K562 (cell line): ENCODE data around the gene HAGHL. TPM values are rescaled to one million over a fixed set of nuclear protein-coding genes. Genes with fewer than 3 reads are reported as not detected.
A peak's percentile ranks its signal among the peaks of the same experiment; 100 is the strongest.

Source experiments
- ATAC-seq: fragments of 200-7000 bp; cut with Tn5 transposase; 3 replicates; pipeline ENCODE4 v1.9.1; 2020; ENCODE audit warnings: moderate library complexity
- BruUV-seq: library from RNA; stranded (reverse); fragments of 400-500 nt; replicated peaks from 2 replicates; lab custom pipeline; 2021; lab: Mats Ljungman, UMichigan
- CTCF ChIA-PET: fragments of 300-600 bp; formaldehyde crosslinking; extraction: SDS; loops from one replicate; lab custom pipeline; 2021; ENCODE audit warnings: low intra/inter-chr PET ratio; lab: Yijun Ruan, JAX
- POLR2A ChIA-PET: fragments of 300-600, 350-650 bp; sonication (Branson Sonifier 250); formaldehyde crosslinking; extraction: SDS; loops from one replicate; lab custom pipeline; 2021; ENCODE audit warnings: antibody characterized with exemption, inconsistent platforms; lab: Yijun Ruan, JAX
- DNase-seq, 4 experiments: peaks; one replicate each; pipeline versions ENCODE4 v3.0.0 to v3.0.0-alpha.2; 2011 to 2018; ENCODE audit warnings: low spot score in 3 of 4, mixed read lengths in 3 of 4; ENCODE audit errors: extremely low read depth in 1 of 4
- FAIRE-seq: peaks from 2 replicates; lab custom pipeline; 2011; peaks lifted over from hg19 to GRCh38; lab: Jason Lieb, UNC
- H2AFZ ChIP-seq: 2 replicates; pipeline ENCODE4 v1.6.0; 2011; ENCODE audit warnings: low read depth, low read length, control low read depth, inconsistent platforms
- H3K27ac ChIP-seq: fragments of 200-600 bp; 3 replicates; pipeline ENCODE4 v1.8.0; 2011; ENCODE audit warnings: low read depth, mild to moderate bottlenecking, control low read depth, inconsistent platforms, low read length, moderate library complexity, mixed read lengths; ENCODE audit errors: extremely low read depth
- H3K27me3 ChIP-seq, 2 experiments: fragments of 300-600 bp in 1 of 2; 2 replicates in 1 of 2; 3 replicates in 1 of 2; pipeline versions ENCODE4 v1.6.0 to v1.8.0; 2011; ENCODE audit warnings: inconsistent platforms in 2 of 2, low read length in 2 of 2, mild to moderate bottlenecking in 1 of 2, mixed read lengths in 1 of 2, moderate library complexity in 1 of 2; ENCODE audit not compliant: control insufficient read depth in 2 of 2, insufficient read depth in 2 of 2
- H3K36me3 ChIP-seq: fragments of 300-600 bp; 3 replicates; pipeline ENCODE4 v1.8.0; 2011; ENCODE audit warnings: mild to moderate bottlenecking, low read length, inconsistent platforms; ENCODE audit not compliant: control insufficient read depth, insufficient read depth
- H3K4me1 ChIP-seq, 2 experiments: fragments of 200-600 bp in 1 of 2; replicated peaks in 1 of 2; 2 replicates in 1 of 2; 3 replicates in 1 of 2; pipeline versions ENCODE4 v1.5.1 to v1.8.0; 2011; ENCODE audit warnings: inconsistent platforms in 2 of 2, low read length in 2 of 2, mild to moderate bottlenecking in 1 of 2, mixed read lengths in 1 of 2, moderate library complexity in 1 of 2; ENCODE audit not compliant: control insufficient read depth in 2 of 2, insufficient read depth in 2 of 2
- H3K4me2 ChIP-seq: 2 replicates; pipeline ENCODE4 v1.6.1; 2011; ENCODE audit warnings: low read length, control low read depth, inconsistent platforms, mixed read lengths; ENCODE audit not compliant: insufficient read depth
- H3K4me3 ChIP-seq: fragments of 200-600 bp; sonication (generic), shearing (Covaris generic); 2 replicates; pipeline ENCODE4 v1.5.1; 2016; ENCODE audit warnings: control low read depth, inconsistent platforms
- H3K79me2 ChIP-seq: fragments of 200-600 bp; 3 replicates; pipeline ENCODE4 v1.8.0; 2011; ENCODE audit warnings: low read length, inconsistent platforms; ENCODE audit not compliant: control insufficient read depth, insufficient read depth
- H3K9ac ChIP-seq, 2 experiments: 2 replicates each; pipeline versions ENCODE4 v1.6.0 to v1.6.1; 2011; ENCODE audit warnings: low read depth in 2 of 2, low read length in 2 of 2, control low read depth in 1 of 2, inconsistent platforms in 1 of 2, mild to moderate bottlenecking in 1 of 2, mixed read lengths in 1 of 2; ENCODE audit not compliant: insufficient read depth in 1 of 2
- H3K9me1 ChIP-seq: one replicate; pipeline ENCODE4 v1.6.0; 2011; ENCODE audit warnings: inconsistent platforms, mild to moderate bottlenecking, low read length, moderate library complexity; ENCODE audit not compliant: control insufficient read depth, insufficient read depth
- H3K9me3 ChIP-seq: replicated peaks from 2 replicates; pipeline ENCODE4 v1.5.1; 2011; ENCODE audit warnings: low read depth, low read length, inconsistent platforms; ENCODE audit not compliant: control insufficient read depth, insufficient read depth
- H4K20me1 ChIP-seq: replicated peaks from 2 replicates; pipeline ENCODE4 v1.6.1; 2011; ENCODE audit warnings: low read length, inconsistent platforms, mixed read lengths; ENCODE audit not compliant: control insufficient read depth, insufficient read depth
- ATF6 ChIP-seq: sonication (generic); formaldehyde crosslinking; IDR thresholded peaks from 2 replicates; pipeline ENCODE4 v1.4.0; 2020; ENCODE audit warnings: mild to moderate bottlenecking, missing genetic modification reagents
- BHLHE40 ChIP-seq: IDR thresholded peaks from 2 replicates; pipeline ENCODE4 v1.6.1; 2011; ENCODE audit warnings: low read length, improper control_type of control experiment
- BRD4 ChIP-seq: fragments of 200-600 bp; sonication (generic); IDR thresholded peaks from 2 replicates; pipeline ENCODE4 v1.6.1; 2017; ENCODE audit warnings: inconsistent platforms
- CBX5 ChIP-seq: IDR thresholded peaks from 2 replicates; pipeline ENCODE4 v1.6.1; 2014; ENCODE audit warnings: low read depth, borderline replicate concordance
- CUX1 ChIP-seq: fragments of 200-800 bp; sonication (Bioruptor generic); IDR thresholded peaks from 2 replicates; pipeline ENCODE4 v1.6.1; 2016; ENCODE audit warnings: missing genetic modification characterization, missing compliant biosample characterization
- HNRNPH1 ChIP-seq: fragments of 200-400 bp; formaldehyde crosslinking; optimal IDR thresholded peaks from 2 replicates; pipeline ENCODE3; 2017; ENCODE audit warnings: low read depth, mild to moderate bottlenecking, low read length, moderate library complexity
- HNRNPUL1 ChIP-seq: fragments of 200-400 bp; formaldehyde crosslinking; IDR thresholded peaks from 2 replicates; pipeline ENCODE4 v1.6.1; 2017; ENCODE audit warnings: low read length
- LCOR ChIP-seq: sonication (generic); formaldehyde crosslinking; IDR thresholded peaks from 2 replicates; pipeline ENCODE4 v1.8.0; 2022; ENCODE audit warnings: mild to moderate bottlenecking, missing genetic modification reagents
- NKRF ChIP-seq: fragments of 450-650 bp; IDR thresholded peaks from 2 replicates; pipeline ENCODE4 v1.6.1; 2016; ENCODE audit warnings: borderline replicate concordance
- POLR2G ChIP-seq: fragments of 200-400 bp; formaldehyde crosslinking; IDR thresholded peaks from 2 replicates; pipeline ENCODE4 v1.6.1; 2017; ENCODE audit warnings: low read depth, mild to moderate bottlenecking, antibody characterized with exemption, low read length, moderate library complexity
- SNRNP70 ChIP-seq: fragments of 200-400 bp; formaldehyde crosslinking; optimal IDR thresholded peaks from 2 replicates; pipeline ENCODE3; 2017; ENCODE audit warnings: low read depth, low read length
- TCF7L2 ChIP-seq: fragments of 150-350 bp; IDR thresholded peaks from 2 replicates; pipeline ENCODE4 v1.6.1; 2016; ENCODE audit warnings: low read depth, mild to moderate bottlenecking, low read length, moderate library complexity
- TFAP4 ChIP-seq: sonication (generic); formaldehyde crosslinking; IDR thresholded peaks from 2 replicates; pipeline ENCODE4 v1.8.0; 2022; ENCODE audit warnings: missing genetic modification reagents, mild to moderate bottlenecking, moderate library complexity, borderline replicate concordance
- WGBS: fragments of 100-300 bp; shearing (Covaris generic); methylation state at CpG from one replicate; pipeline ENCODE4 v1.1.6; 2016; ENCODE audit warnings: low coverage, mixed read lengths; ENCODE audit not compliant: insufficient coverage; ENCODE audit errors: missing lambda C conversion rate; 5-methylcytosine and 5-hydroxymethylcytosine counted together
- in situ Hi-C: fragments of 300-500 bp; cut with MboI; formaldehyde crosslinking; loops from 4 replicates; pipeline ENCODE4 v1.15.0; 2018; ENCODE audit warnings: inconsistent platforms, mixed read lengths
- intact Hi-C: fragments of 100-400 bp; cut with micrococcal nuclease; formaldehyde crosslinking; loops from 2 replicates; pipeline ENCODE4 v1.14.2; 2022
- polyA plus RNA-seq, 8 experiments: library from polyadenylated mRNA; depleted of rRNA in 4 of 8; stranded (reverse) in 5 of 8; unstranded in 3 of 8; fragments of >200 nt; fragmentation: Nextera tagmentation in 2 of 8; fragmentation: Illumina TruSeq in 1 of 8; extraction: Ambion mirVana in 2 of 8; extraction: Trizol in 1 of 8; gene quantifications; 2 replicates each; pipeline versions ENCODE4 v1.2.1 to v1.2.3, GENCODE V29; 2011 to 2014; ENCODE audit warnings: inconsistent platforms in 1 of 8, missing spikeins in 1 of 8
- total RNA-seq, 7 experiments: library from RNA; depleted of rRNA in 6 of 7; stranded (reverse); fragments of >200 nt in 6 of 7; fragmentation: Illumina TruSeq in 2 of 7; extraction: Trizol in 2 of 7; gene quantifications; 2 replicates each; pipeline versions ENCODE4 v1.2.1 to v1.2.3, GENCODE V29; 2011 to 2021; ENCODE audit warnings: low replicate concordance in 1 of 7

Gene HAGHL
- total and polyA plus RNA-seq, 9 of the 15 experiments (the other 6 are each of a cell fraction or from before 2014, with no cell fraction given), result 0.31 to 83.4 (median 20.7) TPM

DNA sequence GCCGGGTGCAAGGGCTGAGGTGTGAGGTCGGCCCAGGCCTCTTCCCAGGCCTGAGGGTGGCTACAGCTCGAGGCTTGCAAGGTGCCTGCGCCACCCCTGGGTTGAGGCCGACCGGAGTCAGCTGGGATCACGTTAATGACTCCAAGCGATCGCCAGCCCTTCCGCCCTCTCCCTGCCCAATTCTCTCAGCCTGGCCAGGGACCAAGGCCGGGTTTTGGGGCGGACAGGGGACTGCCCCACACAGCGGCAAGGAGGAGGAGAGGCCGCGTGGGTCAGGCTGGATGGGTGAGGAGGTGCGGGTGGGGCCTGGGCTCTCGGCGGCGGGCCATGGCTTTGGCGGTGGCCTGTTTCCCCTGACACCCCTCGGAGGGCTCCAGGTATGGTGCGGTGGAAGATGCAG lies 33.5 kb upstream of the HAGHL start:
- H3K4me2 ChIP-seq, result no peak overlapping the region
- H4K20me1 ChIP-seq, result no peaks in the 10 kb centered on the region
- TF ChIP-seq HNRNPUL1, result no peak
- no peak for TF ChIP-seq CUX1 (CRISPR knock-in tag)
- TF ChIP-seq POLR2G, result peak; percentile 14; the same call in 1 of the 2 replicates
- no peak for TF ChIP-seq TCF7L2
- TF ChIP-seq TFAP4 (CRISPR knock-in tag), result peak; percentile 32; the same call in 1 of the 2 replicates
- TF ChIP-seq ATF6 (CRISPR knock-in tag), result no peak
- no peak for TF ChIP-seq HNRNPH1
- TF ChIP-seq SNRNP70, result no peak
- TF ChIP-seq LCOR (CRISPR knock-in tag), result no peak
- no peak for TF ChIP-seq NKRF
- no peak for TF ChIP-seq CBX5
- no peak for TF ChIP-seq BHLHE40
- TF ChIP-seq BRD4, result no peak

More for the DNA sequence above, 33.5 kb upstream of the HAGHL start:
- WGBS, result 63% methylated on average over 14 of the region's 22 CpGs
- H3K27me3 ChIP-seq, result peaks cover 2 to 6% of the 10 kb centered on the region in 2 experiments; a peak in 2 of 5 replicates
- DNase-seq, result peak in 1 of 4 experiments; percentile 9
- H3K9me3 ChIP-seq, result no peaks in the 10 kb centered on the region
- ChIA-PET POLR2A (no interaction called here), CTCF (no interaction called here)
- FAIRE-seq, result no peak
- no peak overlapping the region for H3K4me3 ChIP-seq
- in situ Hi-C loops, result no loop called here
- no peak overlapping the region for H2AFZ ChIP-seq
- H3K79me2 ChIP-seq, result peaks cover 17% of the 10 kb centered on the region; the same call in 2 of the 3 replicates
- H3K36me3 ChIP-seq, result peaks cover 7% of the 10 kb centered on the region; the same call in 2 of the 3 replicates
- intact Hi-C loops, result no loop called here
- H3K9me1 ChIP-seq, result peaks cover 5% of the 10 kb centered on the region
- ATAC-seq, result no peak
- H3K27ac ChIP-seq, result no peak overlapping the region
- H3K4me1 ChIP-seq, result peaks cover 12 to 71% of the 10 kb centered on the region in 2 experiments
- no TSS peak for BruUV-seq
- H3K9ac ChIP-seq, result peak overlapping the region in 1 of 2 experiments; percentile 45; a peak in 1 of 4 replicates
